GM23338 (cell line): ENCODE results near the gene RAD23A.

ENCODE experiments used
- EZH2 ChIP-seq: fragments of 200-600 bp; sonication (generic); IDR thresholded peaks from one replicate; pipeline ENCODE4 v1.8.0; 2017; ENCODE audit warnings: antibody characterized with exemption, mild to moderate bottlenecking, low read depth; ENCODE audit not compliant: unreplicated experiment
- EZH2phosphoT487 ChIP-seq: fragments of 200-600 bp; sonication (generic); IDR thresholded peaks from one replicate; pipeline ENCODE4 v1.8.1; 2018; ENCODE audit warnings: antibody characterized with exemption; ENCODE audit not compliant: unreplicated experiment
- JUNB ChIP-seq: IDR thresholded peaks from one replicate; pipeline ENCODE4 v1.6.1; 2016; ENCODE audit warnings: antibody characterized with exemption; ENCODE audit not compliant: unreplicated experiment
- NANOG ChIP-seq: IDR thresholded peaks from 2 replicates; pipeline ENCODE4 v1.6.1; 2016; ENCODE audit warnings: antibody characterized with exemption, borderline replicate concordance
- POLR2AphosphoS5 ChIP-seq: IDR thresholded peaks from 2 replicates; pipeline ENCODE4 v1.6.1; 2016; ENCODE audit warnings: antibody characterized with exemption, low read depth
- ZNF331 ChIP-seq: fragments of 250-450 bp; sonication (Bioruptor Pico); IDR thresholded peaks from 2 replicates; pipeline ENCODE4 v1.5.0; 2020; ENCODE audit warnings: low read depth, mild to moderate bottlenecking, moderate library complexity
- TF ChIP-seq, protein P1 (sequence below), 2 experiments: fragments of 200-600 bp in 1 of 2; sonication (generic) in 1 of 2; conservative IDR thresholded peaks; 2 replicates each; pipeline versions ENCODE4 v1.5.1 to v1.6.1; 2016 to 2017; ENCODE audit warnings: antibody characterized with exemption in 2 of 2, low read depth in 2 of 2, mild to moderate bottlenecking in 2 of 2, moderate library complexity in 1 of 2

DNA sequence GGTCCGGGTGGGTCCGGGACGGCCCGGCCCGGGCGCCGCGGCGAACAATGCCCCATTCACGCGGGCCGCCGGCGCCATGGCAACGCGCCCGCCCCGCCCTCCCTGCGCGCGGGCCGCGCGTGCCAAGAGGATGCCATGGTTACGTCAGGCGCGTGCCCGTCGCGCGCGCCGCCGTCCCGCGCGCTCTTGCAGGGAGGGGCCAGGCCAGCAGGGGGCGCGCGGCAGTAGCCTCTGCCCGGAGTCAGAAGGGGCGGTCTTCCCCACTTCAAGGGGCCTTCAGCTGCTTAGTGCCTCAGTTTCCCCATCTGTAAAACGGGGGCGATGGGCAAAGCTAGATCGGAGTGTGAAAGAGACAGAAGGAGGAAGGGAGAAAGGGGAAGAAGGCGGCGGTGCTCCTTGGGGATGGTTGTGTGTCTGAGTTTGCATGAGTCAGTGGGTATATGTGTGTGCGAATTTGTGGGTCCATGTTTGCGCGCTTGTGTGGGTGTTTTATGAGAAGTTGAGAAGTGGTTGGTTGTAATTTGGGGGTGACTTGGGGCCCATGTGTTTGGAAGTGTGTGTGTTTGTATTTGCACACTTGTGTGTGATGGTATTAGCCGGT is 38.0 kb downstream of the RAD23A start:
- TF ChIP-seq, protein P1, sequence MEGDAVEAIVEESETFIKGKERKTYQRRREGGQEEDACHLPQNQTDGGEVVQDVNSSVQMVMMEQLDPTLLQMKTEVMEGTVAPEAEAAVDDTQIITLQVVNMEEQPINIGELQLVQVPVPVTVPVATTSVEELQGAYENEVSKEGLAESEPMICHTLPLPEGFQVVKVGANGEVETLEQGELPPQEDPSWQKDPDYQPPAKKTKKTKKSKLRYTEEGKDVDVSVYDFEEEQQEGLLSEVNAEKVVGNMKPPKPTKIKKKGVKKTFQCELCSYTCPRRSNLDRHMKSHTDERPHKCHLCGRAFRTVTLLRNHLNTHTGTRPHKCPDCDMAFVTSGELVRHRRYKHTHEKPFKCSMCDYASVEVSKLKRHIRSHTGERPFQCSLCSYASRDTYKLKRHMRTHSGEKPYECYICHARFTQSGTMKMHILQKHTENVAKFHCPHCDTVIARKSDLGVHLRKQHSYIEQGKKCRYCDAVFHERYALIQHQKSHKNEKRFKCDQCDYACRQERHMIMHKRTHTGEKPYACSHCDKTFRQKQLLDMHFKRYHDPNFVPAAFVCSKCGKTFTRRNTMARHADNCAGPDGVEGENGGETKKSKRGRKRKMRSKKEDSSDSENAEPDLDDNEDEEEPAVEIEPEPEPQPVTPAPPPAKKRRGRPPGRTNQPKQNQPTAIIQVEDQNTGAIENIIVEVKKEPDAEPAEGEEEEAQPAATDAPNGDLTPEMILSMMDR (conservative IDR thresholded peaks at IDR 0.05; ENCODE audit: low read depth in 2 of 2), result peak; percentile 71 to 92
- TF ChIP-seq JUNB (no peak), ZNF331 (CRISPR knock-in tag) (no peak), NANOG (no peak), EZH2phosphoT487 (no peak), POLR2AphosphoS5 (no peak), EZH2 (no peak)
